ENCODE results near the gene KRT222. TPM values are rescaled to one million over a fixed set of nuclear protein-coding genes. Genes with fewer than 3 reads are reported as not detected.

KRT222 gene
- total RNA-seq, 2 experiments from 2014 or later, result not detected

- Mint-ChIP-seq H3K4me1 (ENCODE audit: low read depth) (no peaks in the 10 kb centered on the region), H3K27ac (no peak overlapping the region), H3K27me3 (peaks cover 16% of the 10 kb centered on the region), H3K9me3 (no peaks in the 10 kb centered on the region), H3K36me3 (ENCODE audit: low read depth) (no peaks in the 10 kb centered on the region), H3K4me3 (no peak overlapping the region)
- no peak for TF ChIP-seq CTCF (IDR thresholded peaks at IDR 0.05)
- POLR2A ChIA-PET, result no interaction called here
- ATAC-seq (no peak), DNase-seq (no peak)
- intact Hi-C loops (cut with micrococcal nuclease), result no loop called here
- CTCF ChIA-PET, result interaction anchor here (1.5 kb wide), 1 partner anchor 82 kb away, joined by 3 read pairs; no protein-coding TSS in a partner anchor
Measured at GRCh38 chr17:40702271-40702670, 37.3 kb upstream of the KRT222 start.

- ChIA-PET CTCF (no interaction called here), POLR2A (no interaction called here)
Measured at GRCh38 chr17:40699853-40700252, 34.9 kb upstream of the KRT222 start.

GRCh38 chr17:40699371-40699770 lies 34.4 kb upstream of the KRT222 start:
- H3K27ac Mint-ChIP-seq, result no peak overlapping the region
- H3K9me3 Mint-ChIP-seq, result no peaks in the 10 kb centered on the region
- no peaks in the 10 kb centered on the region for H3K4me1 Mint-ChIP-seq (ENCODE audit: low read depth)
- ChIA-PET POLR2A (interaction anchor here (0.6 kb wide), 1 partner anchor 87 kb away, joined by 3 read pairs; no protein-coding TSS in a partner anchor), CTCF (no interaction called here)
- no peak for DNase-seq
- no peak for ATAC-seq
- peaks cover 15% of the 10 kb centered on the region for H3K27me3 Mint-ChIP-seq
- intact Hi-C loops (cut with micrococcal nuclease), result no loop called here
- no peaks in the 10 kb centered on the region for H3K36me3 Mint-ChIP-seq (ENCODE audit: low read depth)
- H3K4me3 Mint-ChIP-seq, result no peak overlapping the region
- TF ChIP-seq CTCF (IDR thresholded peaks at IDR 0.05), result no peak

More at GRCh38 chr17:40699853-40700252, 34.9 kb upstream of the KRT222 start:
- H3K36me3 Mint-ChIP-seq (ENCODE audit: low read depth), result no peaks in the 10 kb centered on the region
- no peaks in the 10 kb centered on the region for H3K4me1 Mint-ChIP-seq (ENCODE audit: low read depth)
- intact Hi-C loops (cut with micrococcal nuclease), result no loop called here
- ATAC-seq (no peak), DNase-seq (no peak)
- H3K9me3 Mint-ChIP-seq, result no peaks in the 10 kb centered on the region
- no peak overlapping the region for H3K27ac Mint-ChIP-seq
- H3K27me3 Mint-ChIP-seq, result peaks cover 16% of the 10 kb centered on the region
- no peak overlapping the region for H3K4me3 Mint-ChIP-seq
- TF ChIP-seq CTCF (IDR thresholded peaks at IDR 0.05), result no peak

GRCh38 chr17:40697297-40697696 lies 32.3 kb upstream of the KRT222 start:
- Mint-ChIP-seq H3K36me3 (ENCODE audit: low read depth) (no peaks in the 10 kb centered on the region), H3K27ac (no peak overlapping the region), H3K4me1 (ENCODE audit: low read depth) (no peaks in the 10 kb centered on the region), H3K4me3 (no peak overlapping the region), H3K9me3 (no peaks in the 10 kb centered on the region), H3K27me3 (peaks cover 15% of the 10 kb centered on the region)
- DNase-seq (no peak), ATAC-seq (no peak)
- ChIA-PET POLR2A (no interaction called here), CTCF (interaction anchor here (1.1 to 1.7 kb wide), 3 partner anchors 8 to 46 kb away, joined by 3 to 5 read pairs (median 5); no protein-coding TSS in a partner anchor)
- intact Hi-C loops (cut with micrococcal nuclease), result no loop called here
- no peak for TF ChIP-seq CTCF (IDR thresholded peaks at IDR 0.05)

GRCh38 chr17:40696651-40697072 lies 31.7 kb upstream of the KRT222 start:
- Mint-ChIP-seq H3K36me3 (ENCODE audit: low read depth) (no peaks in the 10 kb centered on the region), H3K9me3 (no peaks in the 10 kb centered on the region)
- POLR2A ChIA-PET, result no interaction called here

More at GRCh38 chr17:40696651-40697072, 31.7 kb upstream of the KRT222 start:
- no peak for ATAC-seq
- DNase-seq, result no peak
- Mint-ChIP-seq H3K4me1 (ENCODE audit: low read depth) (no peaks in the 10 kb centered on the region), H3K27me3 (peaks cover 15% of the 10 kb centered on the region), H3K27ac (no peak overlapping the region), H3K4me3 (no peak overlapping the region)
- CTCF ChIA-PET, result interaction anchor here (1.5 to 1.7 kb wide), 2 partner anchors 9 to 10 kb away, joined by 5 read pairs; no protein-coding TSS in a partner anchor
- TF ChIP-seq CTCF (IDR thresholded peaks at IDR 0.05), result no peak
- intact Hi-C loops (cut with micrococcal nuclease), result no loop called here

Data from activated CD8-positive, alpha-beta T cell treated with anti-CD3 and anti-CD28 coated beads for 36 hours (primary cell).